Endothelial cell of coronary artery (primary cell): ENCODE measurements around the gene TBX4. TPM values are rescaled to one million over a fixed set of nuclear protein-coding genes. Genes with fewer than 3 reads are reported as not detected.

Source experiments
- total RNA-seq: library from RNA; depleted of rRNA; stranded (reverse); fragments of >200 nt; gene quantifications from 2 replicates; pipeline ENCODE4 v1.2.3, GENCODE V29; 2014

The TBX4 gene
- not detected in 2 replicates for total RNA-seq

GRCh38 chr17:61452301-61453290 lies at the start of gene TBX4:
TSS of gene TBX4 (plus strand) at chr17:61452422. CDS start at chr17:61456491, 4,069 bp downstream.

Other genes with a start within 250 kb of the TBX4 start
- under 0.01 and 1.0 TPM in 2 replicates for gene TBX2, start 52.6 kb upstream of the TBX4 start, total RNA-seq
- not detected in 2 replicates for gene NACA2, start 138.8 kb downstream of the TBX4 start, total RNA-seq